ENCODE measurements around the gene RALB. TPM values are rescaled to one million over a fixed set of nuclear protein-coding genes. Genes with fewer than 3 reads are reported as not detected.

The RALB gene
- polyA plus RNA-seq, 1 of the 3 experiments (the other 2 are of a cell fraction) = 37.2 TPM

DNA sequence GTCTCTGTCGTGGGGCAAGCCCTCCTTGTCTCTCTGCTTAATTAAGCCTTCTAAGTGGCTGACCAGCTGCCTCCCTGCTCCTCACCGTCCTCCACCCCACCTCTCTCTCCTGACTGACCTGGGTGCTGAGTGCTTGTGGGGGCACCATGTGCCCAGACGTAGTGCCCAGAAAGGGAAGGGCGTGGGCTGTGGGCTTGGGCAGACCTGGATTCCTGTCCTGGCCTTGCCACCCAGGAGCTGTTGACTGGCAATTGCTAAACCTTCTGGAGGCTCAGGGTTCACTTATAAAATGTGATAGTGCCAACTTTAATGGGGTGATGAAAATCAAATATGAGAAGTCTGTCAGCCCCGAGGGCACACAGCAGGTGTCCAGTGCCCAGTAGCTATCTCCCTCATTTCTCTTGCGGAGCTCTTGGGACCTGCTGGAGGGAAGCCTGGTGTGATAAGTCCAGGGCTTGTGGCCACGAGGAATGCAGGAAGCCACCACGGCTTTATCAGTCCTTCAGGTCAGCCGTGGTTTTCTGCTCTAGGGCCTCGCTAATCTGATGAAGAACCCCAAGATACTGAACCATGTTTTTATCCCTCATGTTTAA is 71.3 kb downstream of the RALB start:
- Histone ChIP-seq H4K20me1 (ENCODE audit: insufficient read depth) (no peaks in the 10 kb centered on the region), H3K36me3 (replicated peaks in 1 of 2; ENCODE audit: control insufficient read depth in 1 of 2, insufficient read depth in 2 of 2, low read length in 1 of 2) (no peaks in the 10 kb centered on the region), H3K27me3 (ENCODE audit: insufficient read depth) (no peaks in the 10 kb centered on the region; the same call in 1 of the 2 replicates), H3K4me3 (ENCODE audit: low read depth in 2 of 2, low read length in 1 of 2) (no peak overlapping the region), H3K9me3 (no peaks in the 10 kb centered on the region), H3K9ac (no peak overlapping the region), H3F3A (replicated peaks; ENCODE audit: insufficient read depth) (no peaks in the 10 kb centered on the region), H3K4me1 (ENCODE audit: control insufficient read depth in 1 of 2, insufficient read depth in 2 of 2, low read depth in 1 of 2, low read length in 1 of 2) (peaks cover 0 to 2% of the 10 kb centered on the region in 2 experiments; a peak in 1 of 4 replicates), H3K4me2 (no peak overlapping the region), H3K9me2 (no peaks in the 10 kb centered on the region), H3K27ac (ENCODE audit: low read depth in 2 of 2, low read length in 1 of 2) (no peak overlapping the region), H3K79me2 (ENCODE audit: insufficient read depth) (no peaks in the 10 kb centered on the region), H2AFZ (ENCODE audit: low read depth) (no peak overlapping the region)
- ChIA-PET CTCF (interaction anchor here (0.8 to 2.1 kb wide), 9 partner anchors 9 to 759 kb away, joined by 3 to 9 read pairs (median 4); no protein-coding TSS in a partner anchor), POLR2A (no interaction called here)
- 66% methylated on average over 7 of the region's 10 CpGs for WGBS (ENCODE audit: low lambda C conversion rate)
- DNase-seq = no peak
- no peak for TF ChIP-seq NFIC (IDR thresholded peaks at IDR 0.05; ENCODE audit: borderline replicate concordance)
- TF ChIP-seq, protein P1, sequence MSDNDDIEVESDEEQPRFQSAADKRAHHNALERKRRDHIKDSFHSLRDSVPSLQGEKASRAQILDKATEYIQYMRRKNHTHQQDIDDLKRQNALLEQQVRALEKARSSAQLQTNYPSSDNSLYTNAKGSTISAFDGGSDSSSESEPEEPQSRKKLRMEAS (IDR thresholded peaks at IDR 0.05; ENCODE audit: low read depth) = no peak
- TF ChIP-seq FOXM1 (IDR thresholded peaks at IDR 0.05; ENCODE audit: low read depth) = no peak
- no peak for TF ChIP-seq GATA2 (CRISPR knock-in tag; IDR thresholded peaks at IDR 0.05)
- TF ChIP-seq, protein P2, sequence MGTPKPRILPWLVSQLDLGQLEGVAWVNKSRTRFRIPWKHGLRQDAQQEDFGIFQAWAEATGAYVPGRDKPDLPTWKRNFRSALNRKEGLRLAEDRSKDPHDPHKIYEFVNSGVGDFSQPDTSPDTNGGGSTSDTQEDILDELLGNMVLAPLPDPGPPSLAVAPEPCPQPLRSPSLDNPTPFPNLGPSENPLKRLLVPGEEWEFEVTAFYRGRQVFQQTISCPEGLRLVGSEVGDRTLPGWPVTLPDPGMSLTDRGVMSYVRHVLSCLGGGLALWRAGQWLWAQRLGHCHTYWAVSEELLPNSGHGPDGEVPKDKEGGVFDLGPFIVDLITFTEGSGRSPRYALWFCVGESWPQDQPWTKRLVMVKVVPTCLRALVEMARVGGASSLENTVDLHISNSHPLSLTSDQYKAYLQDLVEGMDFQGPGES (IDR thresholded peaks at IDR 0.05; ENCODE audit: low read depth, low read length) = no peak
- TF ChIP-seq MEF2A (IDR thresholded peaks at IDR 0.05; ENCODE audit: borderline replicate concordance, low read depth) = no peak

DNA sequence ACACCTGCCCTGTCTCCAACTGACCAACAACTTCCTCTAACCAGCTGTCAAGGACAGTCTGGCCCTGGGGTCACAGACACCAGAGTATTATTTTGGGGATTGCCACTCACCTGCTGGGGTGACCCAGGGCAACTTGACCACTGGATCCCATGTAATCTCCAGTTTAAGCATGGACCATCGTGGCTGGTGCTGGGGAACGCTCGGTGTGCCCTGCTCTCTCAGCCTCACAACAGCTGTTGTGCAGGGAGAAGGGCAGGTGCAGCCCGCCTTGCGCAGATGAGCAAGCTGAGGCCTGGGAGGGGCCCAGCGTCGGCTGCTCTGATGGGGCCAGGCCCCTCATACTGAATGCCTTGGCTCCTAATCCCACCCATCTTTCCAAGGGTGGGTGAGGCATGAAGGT is 72.3 kb downstream of the RALB start:
- Histone ChIP-seq H2AFZ (ENCODE audit: low read depth) (no peak overlapping the region), H3K9ac (no peak overlapping the region), H3K9me2 (no peaks in the 10 kb centered on the region), H3K36me3 (replicated peaks in 1 of 2; ENCODE audit: control insufficient read depth in 1 of 2, insufficient read depth in 2 of 2, low read length in 1 of 2) (no peaks in the 10 kb centered on the region), H3K27ac (ENCODE audit: low read depth in 2 of 2, low read length in 1 of 2) (no peak overlapping the region), H4K20me1 (ENCODE audit: insufficient read depth) (no peaks in the 10 kb centered on the region), H3K4me1 (ENCODE audit: control insufficient read depth in 1 of 2, insufficient read depth in 2 of 2, low read depth in 1 of 2, low read length in 1 of 2) (peaks cover 0 to 2% of the 10 kb centered on the region in 2 experiments; a peak in 1 of 4 replicates), H3K9me3 (no peaks in the 10 kb centered on the region), H3K4me3 (ENCODE audit: low read depth in 2 of 2, low read length in 1 of 2) (no peak overlapping the region), H3K27me3 (ENCODE audit: insufficient read depth) (peaks cover 10% of the 10 kb centered on the region; the same call in 1 of the 2 replicates), H3F3A (replicated peaks; ENCODE audit: insufficient read depth) (no peaks in the 10 kb centered on the region), H3K4me2 (no peak overlapping the region), H3K79me2 (ENCODE audit: insufficient read depth) (no peaks in the 10 kb centered on the region)
- WGBS (ENCODE audit: low lambda C conversion rate) = 40% methylated on average over 1 of the region's 7 CpGs
- TF ChIP-seq, protein P3, sequence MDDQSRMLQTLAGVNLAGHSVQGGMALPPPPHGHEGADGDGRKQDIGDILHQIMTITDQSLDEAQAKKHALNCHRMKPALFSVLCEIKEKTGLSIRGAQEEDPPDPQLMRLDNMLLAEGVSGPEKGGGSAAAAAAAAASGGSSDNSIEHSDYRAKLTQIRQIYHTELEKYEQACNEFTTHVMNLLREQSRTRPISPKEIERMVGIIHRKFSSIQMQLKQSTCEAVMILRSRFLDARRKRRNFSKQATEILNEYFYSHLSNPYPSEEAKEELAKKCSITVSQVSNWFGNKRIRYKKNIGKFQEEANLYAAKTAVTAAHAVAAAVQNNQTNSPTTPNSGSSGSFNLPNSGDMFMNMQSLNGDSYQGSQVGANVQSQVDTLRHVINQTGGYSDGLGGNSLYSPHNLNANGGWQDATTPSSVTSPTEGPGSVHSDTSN (IDR thresholded peaks at IDR 0.05) = no peak
- no peak for TF ChIP-seq SMC3 (IDR thresholded peaks at IDR 0.05; ENCODE audit: low read depth, low read length)
- ChIA-PET POLR2A (no interaction called here), CTCF (interaction anchor here (1.0 to 4.7 kb wide), 5 partner anchors 10 to 356 kb away, joined by 3 to 25 read pairs (median 6); no protein-coding TSS in a partner anchor)
- DNase-seq = no peak

Measured in SK-N-SH (cell line).